H54 (cell line): ENCODE measurements around the gene GAP43.

ENCODE experiments used
- DNase-seq: peaks from one replicate; pipeline ENCODE4 v3.0.0; 2011; ENCODE audit warnings: low spot score, mixed read lengths; ENCODE audit not compliant: insufficient read length
- FAIRE-seq: peaks from 3 replicates; lab custom pipeline; 2011; peaks lifted over from hg19 to GRCh38; lab: Jason Lieb, UNC
- POLR2A ChIP-seq: IDR thresholded peaks from 2 replicates; pipeline ENCODE4 v1.6.1; 2011; ENCODE audit warnings: low read depth, mild to moderate bottlenecking, low read length

GAP43 gene

GRCh38 chr3:115687721-115688120 lies 64.4 kb downstream of the GAP43 start:
- TF ChIP-seq POLR2A, result no peak
- DNase-seq, result no peak
- FAIRE-seq, result no peak

GRCh38 chr3:115688418-115688817 lies 65.1 kb downstream of the GAP43 start:
- TF ChIP-seq POLR2A, result no peak
- DNase-seq, result no peak
- no peak for FAIRE-seq

- DNase-seq, result no peak
- no peak for TF ChIP-seq POLR2A
- no peak for FAIRE-seq
Measured at GRCh38 chr3:115689928-115690327, 66.6 kb downstream of the GAP43 start.

GRCh38 chr3:115691964-115692363 lies 68.7 kb downstream of the GAP43 start:
- FAIRE-seq, result no peak
- no peak for DNase-seq
- no peak for TF ChIP-seq POLR2A

- no peak for TF ChIP-seq POLR2A
Measured at GRCh38 chr3:115692887-115693524, 69.7 kb downstream of the GAP43 start.

GRCh38 chr3:115693868-115694267 lies 70.6 kb downstream of the GAP43 start:
- no peak for DNase-seq
- FAIRE-seq, result no peak
- no peak for TF ChIP-seq POLR2A

More at GRCh38 chr3:115692887-115693524, 69.7 kb downstream of the GAP43 start:
- DNase-seq (peak; percentile 38), FAIRE-seq (peak; percentile 99)

- FAIRE-seq (no peak), DNase-seq (no peak)
- no peak for TF ChIP-seq POLR2A
Measured at GRCh38 chr3:115695090-115695489, 71.8 kb downstream of the GAP43 start.

GRCh38 chr3:115697263-115698053 lies 74.1 kb downstream of the GAP43 start:
- FAIRE-seq (peak; percentile 60), DNase-seq (peak; percentile 5)
- no peak for TF ChIP-seq POLR2A

GRCh38 chr3:115698851-115699591 lies 75.7 kb downstream of the GAP43 start:
- FAIRE-seq, result no peak
- DNase-seq, result no peak
- no peak for TF ChIP-seq POLR2A

- no peak for TF ChIP-seq POLR2A
- DNase-seq (no peak), FAIRE-seq (no peak)
Measured at GRCh38 chr3:115699706-115700105, 76.4 kb downstream of the GAP43 start.

GRCh38 chr3:115702598-115702997 lies 79.3 kb downstream of the GAP43 start:
- TF ChIP-seq POLR2A, result no peak
- FAIRE-seq (no peak), DNase-seq (no peak)

GRCh38 chr3:115704661-115705338 lies 81.5 kb downstream of the GAP43 start:
- no peak for TF ChIP-seq POLR2A
- FAIRE-seq (no peak), DNase-seq (no peak)

GRCh38 chr3:115706311-115706829 lies 83.1 kb downstream of the GAP43 start:
- FAIRE-seq (no peak), DNase-seq (no peak)
- no peak for TF ChIP-seq POLR2A
